NK-92 treated with Interleukin-12 subunit alpha and Interleukin-12 subunit beta, amount 100 ng/mL, for 24 hours (cell line): ENCODE data around the gene EXOC4.

Experiments
- DNase-seq: peaks from one replicate; lab custom pipeline; 2025; lab: John Stamatoyannopoulos, UW

EXOC4 gene

DNA sequence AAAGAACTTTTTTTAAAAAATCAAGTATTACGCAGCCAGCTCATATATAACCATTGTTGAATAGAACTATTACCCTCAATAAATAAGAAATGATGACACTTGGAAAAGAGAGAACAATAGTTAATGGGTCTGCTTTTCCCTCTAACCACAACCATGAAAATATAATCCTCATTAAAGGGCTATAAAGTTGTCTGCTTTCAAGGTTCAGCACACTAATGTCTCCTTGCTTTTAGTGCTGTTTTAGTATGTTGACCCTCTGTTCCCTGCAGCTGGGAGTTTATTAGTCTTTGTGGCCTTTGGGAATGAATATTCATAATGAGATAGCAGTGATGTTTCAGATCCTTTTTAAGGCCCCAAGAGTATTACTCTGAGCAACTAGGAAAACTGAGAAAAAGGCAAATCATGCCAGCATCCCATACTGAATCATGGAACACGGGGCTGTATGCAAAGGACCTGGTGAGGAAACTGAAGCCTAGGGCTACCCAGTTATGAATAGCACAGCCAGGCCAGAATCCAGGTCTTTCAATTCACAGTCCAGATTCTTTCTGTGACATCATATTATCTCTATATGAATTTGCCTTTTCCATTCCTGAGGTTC is 542.3 kb downstream of the EXOC4 start:
- DNase-seq = no peak

DNA sequence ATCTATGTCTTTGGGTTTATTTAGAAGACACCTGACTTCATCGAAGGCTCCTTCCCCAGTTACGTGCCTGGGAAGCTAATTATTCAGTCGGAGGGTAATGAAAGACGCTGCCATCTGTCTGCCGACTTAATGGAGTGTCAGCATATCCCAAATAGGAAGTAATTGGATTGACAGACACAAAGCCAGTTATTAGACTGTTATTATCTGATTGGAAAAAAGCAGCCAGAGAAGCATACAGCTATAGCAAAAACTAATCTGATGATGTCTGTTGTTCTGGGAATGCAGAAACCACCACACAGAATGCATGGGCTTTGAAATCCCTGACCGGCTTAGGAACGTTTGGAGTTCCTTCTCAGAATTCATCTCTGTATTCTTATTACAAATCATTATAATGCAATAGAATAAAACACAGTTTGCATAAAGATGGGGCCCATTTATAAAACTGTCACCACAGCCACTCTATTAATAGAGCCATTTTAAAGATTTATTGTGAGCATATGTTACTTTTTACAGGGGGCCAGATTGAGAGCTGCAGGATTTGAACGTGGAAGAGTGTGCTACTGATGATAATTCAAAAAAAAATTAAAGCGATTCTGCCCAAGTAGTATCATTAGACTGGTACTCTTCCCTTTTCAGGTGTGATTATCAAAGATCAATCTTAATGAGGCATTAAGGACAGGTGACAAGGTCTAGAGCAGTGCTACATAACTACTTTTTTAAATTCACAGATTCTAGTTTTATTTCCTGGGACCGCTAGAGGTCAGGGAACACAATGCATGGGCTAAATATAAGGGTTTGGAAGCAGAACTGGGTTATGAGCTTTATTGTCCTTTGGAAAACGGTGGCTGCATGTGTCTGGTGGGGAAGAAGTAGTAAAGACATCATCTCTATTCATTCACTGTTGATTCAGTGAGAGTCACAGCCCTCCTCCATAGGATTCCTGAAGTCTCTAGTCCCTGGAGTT is 544.2 kb downstream of the EXOC4 start:
- DNase-seq = no peak

DNA sequence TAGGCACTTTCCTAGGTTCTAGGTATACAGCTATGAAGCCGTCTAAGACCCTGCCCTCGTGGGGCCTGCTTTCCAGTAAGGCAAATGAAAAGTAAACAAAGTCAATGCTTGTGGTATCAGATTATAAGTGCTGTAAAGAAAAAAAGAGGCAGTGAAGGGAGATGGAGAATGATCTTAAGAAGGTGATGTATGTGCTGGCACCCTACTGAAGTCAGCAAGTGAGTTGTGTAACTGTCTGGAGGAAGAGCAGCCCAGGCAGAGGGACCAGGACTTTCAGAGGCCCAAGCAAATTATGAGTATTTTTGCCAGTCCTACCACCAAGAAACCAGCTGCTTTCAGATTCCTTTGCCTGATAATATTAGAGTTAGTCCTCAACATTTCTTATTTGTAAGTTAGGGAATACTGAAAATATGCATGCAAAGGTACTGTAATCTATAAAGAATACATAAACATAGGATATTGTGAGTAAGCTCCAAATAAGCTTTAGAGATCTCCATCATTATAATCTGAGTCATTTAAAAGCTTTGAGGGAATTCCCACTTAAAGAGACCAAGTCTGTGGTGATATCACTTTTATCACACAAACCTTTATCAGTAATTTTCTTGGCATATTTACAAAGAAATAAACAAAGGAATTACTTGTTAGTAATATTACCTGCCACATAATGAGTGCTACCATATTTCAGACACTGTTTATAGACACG is 545.1 kb downstream of the EXOC4 start:
- DNase-seq = no peak

DNA sequence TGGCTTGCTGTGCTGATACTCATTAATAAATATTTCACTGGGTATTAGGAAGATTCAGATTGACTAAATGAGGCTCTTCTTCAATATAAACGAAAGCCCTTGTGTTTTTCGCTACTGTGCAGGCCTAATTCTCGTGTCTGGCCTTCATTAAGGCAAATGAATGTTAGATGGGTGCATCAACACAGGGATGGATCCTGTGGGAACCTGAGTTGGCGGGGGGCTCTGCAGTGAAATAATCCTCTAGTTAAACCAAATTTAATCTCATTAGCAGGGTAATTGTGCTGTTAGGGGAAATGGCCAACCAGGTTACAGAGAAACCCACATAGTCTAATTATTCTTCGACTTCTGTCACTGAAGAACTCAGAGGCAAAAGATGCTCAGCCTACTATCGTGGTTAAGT is 548.5 kb downstream of the EXOC4 start:
- no peak for DNase-seq

DNA sequence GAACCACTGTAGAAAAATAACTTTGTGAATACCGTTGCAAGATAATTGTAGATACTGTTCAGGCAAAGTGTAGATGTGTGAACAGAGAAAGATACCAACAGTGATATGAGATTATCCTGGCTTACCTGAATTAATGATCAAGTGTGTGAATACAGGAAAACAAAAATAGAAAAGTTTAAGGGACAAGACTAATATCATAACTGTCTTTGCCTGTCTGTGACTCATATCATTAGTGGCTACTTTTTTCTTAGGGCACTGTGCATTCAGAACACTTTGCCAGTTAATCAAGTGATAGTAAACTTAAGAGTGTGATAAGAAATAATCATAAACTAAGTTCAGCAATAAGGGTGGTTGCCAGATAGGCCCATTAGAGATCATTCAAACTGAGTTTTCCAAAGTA is 551.2 kb downstream of the EXOC4 start:
- DNase-seq = no peak

DNA sequence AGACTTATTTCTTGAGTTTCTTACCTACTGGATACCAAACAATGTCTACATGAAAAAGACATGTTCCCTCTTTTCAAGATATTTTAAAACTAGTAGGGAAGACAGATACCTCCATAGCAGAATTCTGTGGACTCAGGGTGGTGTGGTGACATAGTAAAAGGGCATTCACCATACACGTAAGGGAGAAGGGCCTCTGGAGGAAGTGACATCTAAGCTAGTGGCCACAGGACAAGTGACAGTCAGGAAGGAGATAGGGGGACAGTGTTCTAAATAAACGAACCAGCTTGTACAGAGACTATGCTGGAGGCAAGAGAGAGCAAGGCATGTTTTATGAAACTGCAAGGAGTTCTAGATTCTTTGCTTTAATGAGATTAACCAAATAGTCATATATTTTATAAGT is 552.5 kb downstream of the EXOC4 start:
- DNase-seq = no peak

DNA sequence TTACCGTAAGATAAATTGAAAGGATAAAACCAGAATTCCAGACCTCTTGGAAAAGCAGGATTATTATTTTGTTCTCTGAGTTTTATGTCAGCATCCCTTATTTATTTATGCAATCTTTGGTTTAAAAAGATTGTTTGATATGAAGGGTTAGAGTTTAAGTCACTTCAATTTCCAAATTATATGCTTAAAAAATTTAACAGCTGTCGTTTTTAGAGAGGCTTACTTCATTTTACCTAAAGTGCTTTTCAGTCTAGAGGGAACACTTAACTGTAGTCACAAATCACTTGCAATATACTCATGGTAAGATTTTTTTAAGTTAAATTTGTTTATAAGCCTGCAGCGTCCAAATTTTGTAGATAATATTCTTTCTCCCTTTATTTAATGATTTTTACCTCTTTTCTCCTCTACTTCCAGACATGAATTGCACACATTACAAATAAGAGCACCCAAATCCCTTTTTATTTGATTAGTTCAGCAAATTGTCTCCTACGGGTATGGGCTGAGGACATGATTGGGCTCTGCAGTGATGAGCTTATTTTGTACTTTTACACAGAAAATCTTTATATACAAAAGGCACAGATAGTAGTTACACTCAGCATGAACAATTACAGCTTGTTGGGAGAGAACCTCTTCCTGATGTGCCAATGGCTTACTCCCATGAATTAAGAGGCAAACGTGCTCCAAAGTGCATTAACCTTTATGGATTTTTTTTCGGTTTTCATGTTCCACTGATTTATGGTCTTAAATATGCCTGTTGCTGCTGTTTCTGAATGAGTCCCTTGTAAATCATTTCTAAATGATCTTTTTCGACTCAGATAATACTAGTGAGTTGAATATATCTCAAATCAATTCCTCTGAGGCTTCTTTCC is 555.0 kb downstream of the EXOC4 start:
- DNase-seq = no peak

DNA sequence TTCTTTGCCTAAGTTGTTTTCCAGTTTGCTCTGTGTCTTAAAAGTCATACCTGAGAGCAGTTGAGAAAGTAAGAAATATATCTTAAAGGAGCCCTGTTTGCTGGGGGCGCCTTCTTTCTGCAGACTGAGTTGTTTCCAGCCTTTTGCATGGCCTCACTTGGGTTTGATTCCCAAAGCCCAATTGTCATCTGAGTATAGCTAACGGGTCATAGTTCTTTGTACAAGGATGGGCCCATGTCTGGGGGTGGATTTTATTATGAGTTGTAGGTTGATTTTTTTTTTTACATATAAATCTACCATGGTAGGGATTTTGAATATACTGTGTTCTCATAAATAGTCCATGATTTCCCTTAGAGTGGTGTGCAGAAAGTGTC is 555.6 kb downstream of the EXOC4 start:
- DNase-seq = no peak

DNA sequence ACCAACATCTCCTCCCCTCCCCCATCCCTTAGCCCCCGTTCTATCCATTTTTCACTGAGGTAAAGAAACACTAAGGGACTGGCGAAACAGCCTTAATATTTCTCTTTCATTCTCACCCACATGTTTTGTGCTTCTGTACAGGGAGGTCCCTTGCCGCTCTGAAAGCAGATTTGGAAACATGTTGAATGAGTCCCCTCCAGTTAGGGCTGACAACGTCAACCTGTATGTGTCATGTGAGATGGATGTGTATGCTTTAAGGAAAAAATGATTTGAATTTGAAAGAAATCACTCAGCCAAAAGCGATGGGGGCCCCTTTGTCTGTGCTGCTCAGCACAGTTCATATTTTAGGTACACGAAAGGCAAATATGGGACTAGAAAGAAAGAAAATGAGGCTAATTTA is 560.0 kb downstream of the EXOC4 start:
- no peak for DNase-seq

DNA sequence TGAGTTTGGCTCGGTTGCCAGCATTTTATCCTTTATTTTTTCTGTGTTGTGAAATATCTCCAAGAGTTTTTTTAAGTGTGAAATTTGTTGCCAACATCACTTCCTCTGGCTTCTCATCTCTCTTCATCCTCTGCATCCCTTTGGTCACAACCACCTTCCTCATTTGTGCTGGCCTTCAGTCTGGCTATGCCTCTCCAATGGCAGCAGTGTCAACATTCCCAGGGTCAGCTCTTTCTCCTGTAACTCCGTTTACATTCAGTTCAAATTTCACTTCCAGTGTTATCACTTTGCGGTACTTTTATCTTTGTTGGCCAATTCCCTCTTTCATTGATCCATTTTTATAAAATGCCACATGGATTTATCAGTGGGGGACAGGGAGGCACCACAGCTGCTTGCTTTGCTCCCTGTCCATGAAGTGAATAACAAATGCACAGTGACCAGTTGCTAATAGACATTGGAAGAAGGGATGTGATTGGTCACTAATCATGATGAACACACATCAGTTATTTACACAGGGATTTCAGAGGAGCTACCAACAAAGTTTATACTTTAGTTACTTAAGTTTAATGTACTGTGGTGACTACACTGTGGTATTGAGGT is 562.8 kb downstream of the EXOC4 start:
- no peak for DNase-seq

DNA sequence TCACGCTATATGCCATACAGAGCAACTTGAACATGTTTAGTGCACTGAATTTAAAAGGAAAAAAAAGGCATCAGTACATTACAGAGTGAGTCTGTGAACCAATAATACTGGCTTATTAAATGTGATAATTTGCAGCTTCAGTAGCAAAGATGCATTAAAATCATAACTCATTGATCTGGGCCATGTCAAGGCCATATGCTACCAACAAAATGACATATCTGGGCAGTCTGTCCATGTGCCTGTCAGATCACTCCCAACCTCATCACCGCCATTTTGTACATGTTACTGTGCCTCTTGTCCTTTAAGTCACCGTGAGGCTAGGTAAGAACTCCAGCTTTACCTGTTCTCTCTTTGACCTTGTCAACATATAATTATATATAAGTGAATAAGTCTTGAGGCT is 566.8 kb downstream of the EXOC4 start:
- DNase-seq = no peak

DNA sequence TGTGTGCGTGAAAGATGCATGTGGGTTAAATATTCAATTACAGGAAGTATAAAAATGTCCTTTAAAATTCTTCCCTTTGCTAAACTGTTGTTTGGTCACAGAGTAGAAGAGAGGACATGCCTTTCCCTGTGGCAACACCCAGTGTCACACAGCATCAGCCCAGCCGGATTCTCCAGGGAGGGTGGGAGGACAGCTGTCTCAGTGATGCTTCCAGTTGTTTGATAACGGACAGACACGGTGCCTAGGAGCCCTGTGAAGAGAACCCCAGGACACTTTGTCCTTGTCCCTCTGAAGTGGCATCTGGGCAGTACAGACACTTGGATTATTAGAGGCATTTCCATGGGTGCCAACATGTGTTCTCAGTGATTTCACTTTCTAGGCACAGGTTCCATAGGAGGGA is 567.7 kb downstream of the EXOC4 start:
- DNase-seq = no peak

DNA sequence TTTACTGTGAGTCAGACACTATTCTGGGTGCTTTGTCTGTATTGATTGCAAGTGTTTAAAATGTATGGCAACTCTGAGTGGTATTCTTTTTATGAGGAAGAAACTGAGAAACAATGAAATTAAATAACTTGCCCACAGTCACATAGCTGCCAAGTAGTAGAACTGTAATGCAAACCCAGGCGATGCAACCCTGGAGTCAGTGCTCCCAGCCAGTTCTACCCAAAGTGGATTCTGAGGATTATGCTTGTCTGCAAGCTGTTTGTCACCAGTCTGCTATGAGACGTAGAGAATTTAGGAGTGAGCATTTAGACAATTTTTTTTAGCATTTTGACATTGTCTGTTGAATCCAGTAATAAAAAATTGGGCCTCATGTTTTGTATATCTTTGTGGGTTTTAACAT is 568.3 kb downstream of the EXOC4 start:
- no peak for DNase-seq

DNA sequence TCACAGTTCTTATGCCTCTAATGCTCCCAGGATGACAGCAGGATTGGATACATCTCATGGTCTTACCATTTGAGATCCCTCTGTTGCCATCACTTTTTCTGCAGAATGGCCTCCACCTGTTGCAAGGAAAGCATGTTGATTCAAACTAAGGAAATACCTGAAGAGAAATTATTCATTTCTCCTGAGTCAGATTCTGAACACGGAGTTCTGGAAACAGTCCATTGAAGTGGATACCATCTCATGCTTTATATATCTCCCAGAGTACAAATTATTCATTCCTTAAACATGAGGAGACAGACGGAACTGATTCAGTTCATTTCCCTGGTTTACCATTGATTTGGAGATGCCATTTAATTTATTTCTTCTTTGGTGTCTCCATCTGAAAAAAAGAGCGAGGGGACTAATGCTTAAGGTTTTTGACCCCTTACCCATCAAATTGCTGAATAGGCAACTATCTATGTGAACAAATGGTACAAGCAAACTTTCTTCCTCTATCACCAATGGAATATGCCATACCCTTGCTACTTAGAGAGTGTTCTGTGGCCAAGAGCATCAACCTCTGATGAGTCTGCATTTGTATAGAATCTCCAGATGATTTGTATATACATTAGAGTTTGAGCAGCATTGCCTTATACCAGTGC is 569.2 kb downstream of the EXOC4 start:
- no peak for DNase-seq

DNA sequence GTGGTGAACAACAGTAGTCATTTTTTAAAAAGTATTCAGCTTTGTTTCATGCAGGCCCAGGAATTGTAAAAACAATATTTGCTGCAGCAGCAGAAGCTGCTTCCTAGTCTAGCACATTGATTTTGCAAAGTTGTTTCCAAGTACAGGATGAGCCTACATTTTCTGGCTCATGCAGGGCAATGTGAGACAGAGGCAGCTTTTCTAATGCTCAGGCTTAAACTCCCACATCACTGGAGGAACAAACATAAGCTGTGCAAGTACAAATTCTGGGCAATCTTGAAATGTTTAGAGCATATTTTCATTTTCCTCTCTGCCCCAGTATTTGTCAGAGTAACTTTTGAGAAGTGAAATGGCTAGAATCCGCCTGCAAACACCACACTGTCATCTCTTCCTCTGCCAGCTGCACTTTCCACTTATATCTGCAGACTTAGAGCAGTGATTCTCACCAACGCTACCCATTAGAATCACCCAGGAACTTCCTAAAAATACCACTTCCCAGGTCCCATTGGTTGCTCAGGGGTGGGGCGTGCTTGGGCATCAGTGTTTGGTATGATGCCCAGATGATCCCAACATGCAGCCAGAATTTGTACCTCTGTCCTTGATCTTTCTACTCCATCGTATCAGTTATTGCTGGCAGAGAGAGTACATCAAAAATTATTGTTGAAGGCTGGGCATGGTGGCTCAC is 570.1 kb downstream of the EXOC4 start:
- DNase-seq = no peak

DNA sequence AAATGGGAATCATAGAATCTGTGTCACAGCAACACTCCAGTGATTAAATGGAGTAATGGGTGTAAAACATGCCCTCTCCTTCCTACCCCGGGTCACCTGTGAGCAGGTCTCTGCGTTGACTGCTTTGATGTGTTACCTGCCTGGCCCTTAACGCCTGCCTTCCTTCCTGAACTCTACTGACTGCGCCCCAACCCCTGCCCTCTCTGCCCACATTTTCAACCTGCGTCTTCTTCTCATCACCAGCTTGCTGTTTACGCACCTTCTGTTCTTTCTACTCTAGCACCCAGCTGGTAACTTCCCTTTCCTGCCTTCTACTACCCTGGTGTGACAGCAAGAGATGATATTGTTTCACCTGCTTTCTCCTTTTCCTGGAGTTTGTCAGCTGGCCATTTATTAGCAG is 571.3 kb downstream of the EXOC4 start:
- DNase-seq = no peak

DNA sequence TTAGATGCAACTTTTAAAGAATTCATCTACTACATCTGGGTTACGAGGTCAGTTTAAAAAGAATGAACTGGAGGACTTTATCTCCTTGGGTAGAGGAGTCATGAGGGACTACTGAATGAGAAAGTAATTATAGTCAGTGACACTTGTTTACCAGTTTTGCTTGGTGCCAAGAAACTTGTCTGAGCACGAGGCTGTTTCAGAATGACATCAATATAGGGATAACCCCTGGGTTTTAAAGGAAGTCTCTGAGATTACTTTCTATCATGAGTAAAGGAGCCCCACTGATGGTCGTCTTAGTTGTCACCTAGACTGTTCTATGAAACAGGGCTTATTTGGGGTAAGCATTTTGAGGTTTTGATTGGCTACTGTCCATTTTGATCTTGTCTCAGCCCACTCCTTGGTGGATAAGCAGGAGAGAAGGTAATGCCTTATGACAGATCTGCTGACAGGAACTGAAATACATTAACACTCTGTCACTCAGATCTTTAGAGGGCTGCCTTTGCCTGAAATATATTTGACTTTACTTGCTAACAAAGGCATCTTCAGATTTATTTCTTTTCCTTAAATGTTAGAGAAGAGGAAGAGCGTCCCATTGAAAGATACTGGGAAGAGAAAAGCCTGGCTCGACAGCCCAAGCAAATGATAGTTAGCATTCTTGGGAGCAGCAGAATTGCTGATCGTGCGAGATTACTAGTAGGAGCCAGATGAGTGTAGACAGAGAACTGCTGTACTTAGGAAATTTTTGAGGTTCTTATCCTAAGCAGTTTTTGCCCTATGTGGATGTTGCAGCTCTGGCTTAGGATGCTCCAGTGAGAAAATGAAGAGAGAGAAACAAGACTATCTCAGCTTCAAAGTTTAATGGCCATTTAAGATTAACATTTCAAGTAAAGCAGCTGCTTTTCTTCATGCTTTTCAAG is 575.1 kb downstream of the EXOC4 start:
- DNase-seq = no peak

DNA sequence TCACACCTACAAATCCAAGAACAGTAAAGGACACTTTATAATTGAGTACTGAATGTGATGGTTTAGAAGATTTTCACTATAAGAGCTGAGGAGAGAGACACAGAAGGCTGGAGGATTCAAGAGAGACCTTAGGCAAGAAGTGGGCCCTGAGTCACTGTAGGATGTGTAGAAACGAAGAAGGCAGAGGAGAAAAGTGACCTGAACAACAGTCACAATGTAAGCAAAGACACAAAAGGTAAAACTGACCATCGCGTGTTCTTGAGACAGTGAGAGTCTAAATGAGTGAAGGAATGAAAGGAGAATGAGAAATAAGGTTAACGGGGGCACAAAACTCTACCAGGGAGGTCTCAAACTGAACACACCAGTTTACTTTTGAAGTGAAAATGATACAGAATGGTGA is 576.0 kb downstream of the EXOC4 start:
- no peak for DNase-seq

DNA sequence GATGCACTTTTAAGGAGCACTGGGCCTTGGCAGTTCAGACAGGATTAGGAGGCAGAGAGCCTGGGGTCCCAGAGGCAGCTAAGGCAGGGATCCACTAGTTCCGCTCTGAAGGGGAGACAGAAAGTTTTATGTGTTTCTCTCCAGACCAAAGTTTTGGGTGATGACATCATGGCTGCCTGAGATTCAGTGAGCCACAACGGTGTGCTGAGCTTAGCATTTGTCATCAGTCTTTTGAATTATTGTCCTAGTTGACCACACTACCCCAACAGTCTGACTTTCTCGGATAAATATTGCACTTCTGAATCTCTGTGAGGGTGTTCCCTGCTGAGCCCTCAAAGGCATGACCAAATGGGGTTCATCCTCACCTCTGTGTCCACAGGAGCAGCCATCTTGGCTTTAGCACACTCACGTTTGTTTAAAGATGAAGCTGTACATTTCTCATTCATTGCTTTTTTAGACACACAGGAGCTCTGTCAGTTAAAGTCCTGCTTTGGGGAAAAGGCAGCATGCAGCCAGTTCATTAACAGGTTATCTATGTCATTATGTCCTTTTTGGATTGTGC is 576.5 kb downstream of the EXOC4 start:
- no peak for DNase-seq
